K562 (cell line): ENCODE measurements around the gene SLC37A2. TPM values are rescaled to one million over a fixed set of nuclear protein-coding genes. Genes with fewer than 3 reads are reported as not detected.

Experiments used
- ATAC-seq: fragments of 200-7000 bp; cut with Tn5 transposase; 3 replicates; pipeline ENCODE4 v1.9.1; 2020; ENCODE audit warnings: moderate library complexity
- BruUV-seq: library from RNA; stranded (reverse); fragments of 400-500 nt; replicated peaks from 2 replicates; lab custom pipeline; 2021; lab: Mats Ljungman, UMichigan
- CTCF ChIA-PET: fragments of 300-600 bp; formaldehyde crosslinking; extraction: SDS; loops from one replicate; lab custom pipeline; 2021; ENCODE audit warnings: low intra/inter-chr PET ratio; lab: Yijun Ruan, JAX
- POLR2A ChIA-PET: fragments of 300-600, 350-650 bp; sonication (Branson Sonifier 250); formaldehyde crosslinking; extraction: SDS; loops from one replicate; lab custom pipeline; 2021; ENCODE audit warnings: antibody characterized with exemption, inconsistent platforms; lab: Yijun Ruan, JAX
- DNase-seq, 4 experiments: peaks; one replicate each; pipeline versions ENCODE4 v3.0.0 to v3.0.0-alpha.2; 2011 to 2018; ENCODE audit warnings: low spot score in 3 of 4, mixed read lengths in 3 of 4; ENCODE audit errors: extremely low read depth in 1 of 4
- FAIRE-seq: peaks from 2 replicates; lab custom pipeline; 2011; peaks lifted over from hg19 to GRCh38; lab: Jason Lieb, UNC
- H2AFZ ChIP-seq: 2 replicates; pipeline ENCODE4 v1.6.0; 2011; ENCODE audit warnings: low read depth, low read length, control low read depth, inconsistent platforms
- H3K27ac ChIP-seq: fragments of 200-600 bp; 3 replicates; pipeline ENCODE4 v1.8.0; 2011; ENCODE audit warnings: low read depth, mild to moderate bottlenecking, control low read depth, inconsistent platforms, low read length, moderate library complexity, mixed read lengths; ENCODE audit errors: extremely low read depth
- H3K27me3 ChIP-seq, 2 experiments: fragments of 300-600 bp in 1 of 2; 2 replicates in 1 of 2; 3 replicates in 1 of 2; pipeline versions ENCODE4 v1.6.0 to v1.8.0; 2011; ENCODE audit warnings: inconsistent platforms in 2 of 2, low read length in 2 of 2, mild to moderate bottlenecking in 1 of 2, mixed read lengths in 1 of 2, moderate library complexity in 1 of 2; ENCODE audit not compliant: control insufficient read depth in 2 of 2, insufficient read depth in 2 of 2
- H3K36me3 ChIP-seq: fragments of 300-600 bp; 3 replicates; pipeline ENCODE4 v1.8.0; 2011; ENCODE audit warnings: mild to moderate bottlenecking, low read length, inconsistent platforms; ENCODE audit not compliant: control insufficient read depth, insufficient read depth
- H3K4me1 ChIP-seq, 2 experiments: fragments of 200-600 bp in 1 of 2; replicated peaks in 1 of 2; 2 replicates in 1 of 2; 3 replicates in 1 of 2; pipeline versions ENCODE4 v1.5.1 to v1.8.0; 2011; ENCODE audit warnings: inconsistent platforms in 2 of 2, low read length in 2 of 2, mild to moderate bottlenecking in 1 of 2, mixed read lengths in 1 of 2, moderate library complexity in 1 of 2; ENCODE audit not compliant: control insufficient read depth in 2 of 2, insufficient read depth in 2 of 2
- H3K4me2 ChIP-seq: 2 replicates; pipeline ENCODE4 v1.6.1; 2011; ENCODE audit warnings: low read length, control low read depth, inconsistent platforms, mixed read lengths; ENCODE audit not compliant: insufficient read depth
- H3K4me3 ChIP-seq: fragments of 200-600 bp; sonication (generic), shearing (Covaris generic); 2 replicates; pipeline ENCODE4 v1.5.1; 2016; ENCODE audit warnings: control low read depth, inconsistent platforms
- H3K79me2 ChIP-seq: fragments of 200-600 bp; 3 replicates; pipeline ENCODE4 v1.8.0; 2011; ENCODE audit warnings: low read length, inconsistent platforms; ENCODE audit not compliant: control insufficient read depth, insufficient read depth
- H3K9ac ChIP-seq, 2 experiments: 2 replicates each; pipeline versions ENCODE4 v1.6.0 to v1.6.1; 2011; ENCODE audit warnings: low read depth in 2 of 2, low read length in 2 of 2, control low read depth in 1 of 2, inconsistent platforms in 1 of 2, mild to moderate bottlenecking in 1 of 2, mixed read lengths in 1 of 2; ENCODE audit not compliant: insufficient read depth in 1 of 2
- H3K9me1 ChIP-seq: one replicate; pipeline ENCODE4 v1.6.0; 2011; ENCODE audit warnings: inconsistent platforms, mild to moderate bottlenecking, low read length, moderate library complexity; ENCODE audit not compliant: control insufficient read depth, insufficient read depth
- H3K9me3 ChIP-seq: replicated peaks from 2 replicates; pipeline ENCODE4 v1.5.1; 2011; ENCODE audit warnings: low read depth, low read length, inconsistent platforms; ENCODE audit not compliant: control insufficient read depth, insufficient read depth
- H4K20me1 ChIP-seq: replicated peaks from 2 replicates; pipeline ENCODE4 v1.6.1; 2011; ENCODE audit warnings: low read length, inconsistent platforms, mixed read lengths; ENCODE audit not compliant: control insufficient read depth, insufficient read depth
- C11orf30 ChIP-seq: fragments of 450-650 bp; IDR thresholded peaks from 2 replicates; pipeline ENCODE4 v1.6.1; 2016; ENCODE audit warnings: low read depth, mild to moderate bottlenecking
- MAFG ChIP-seq: fragments of 450-650 bp; conservative IDR thresholded peaks from 2 replicates; pipeline ENCODE4 v1.6.1; 2016; ENCODE audit warnings: missing genetic modification characterization, missing compliant biosample characterization
- NR2C2 ChIP-seq, 2 experiments: fragments of 200-800 bp in 1 of 2; sonication (Bioruptor generic) in 1 of 2; sonication (generic) in 1 of 2; formaldehyde crosslinking in 1 of 2; IDR thresholded peaks; 2 replicates each; pipeline versions ENCODE4 v1.6.1 to v1.8.0; 2016 to 2022; ENCODE audit warnings: mild to moderate bottlenecking in 1 of 2, missing compliant biosample characterization in 1 of 2, missing genetic modification characterization in 1 of 2, missing genetic modification reagents in 1 of 2
- SMAD4 ChIP-seq: fragments of 250-450 bp; sonication (Bioruptor Pico); conservative IDR thresholded peaks from 2 replicates; pipeline ENCODE4 v1.8.0; 2021; ENCODE audit warnings: inconsistent platforms, mild to moderate bottlenecking, moderate library complexity
- ZNF316 ChIP-seq: fragments of 450-650 bp; IDR thresholded peaks from 2 replicates; pipeline ENCODE4 v1.6.1; 2016
- WGBS: fragments of 100-300 bp; shearing (Covaris generic); methylation state at CpG from one replicate; pipeline ENCODE4 v1.1.6; 2016; ENCODE audit warnings: low coverage, mixed read lengths; ENCODE audit not compliant: insufficient coverage; ENCODE audit errors: missing lambda C conversion rate; 5-methylcytosine and 5-hydroxymethylcytosine counted together
- in situ Hi-C: fragments of 300-500 bp; cut with MboI; formaldehyde crosslinking; loops from 4 replicates; pipeline ENCODE4 v1.15.0; 2018; ENCODE audit warnings: inconsistent platforms, mixed read lengths
- intact Hi-C: fragments of 100-400 bp; cut with micrococcal nuclease; formaldehyde crosslinking; loops from 2 replicates; pipeline ENCODE4 v1.14.2; 2022
- polyA plus RNA-seq, 8 experiments: library from polyadenylated mRNA; depleted of rRNA in 4 of 8; stranded (reverse) in 5 of 8; unstranded in 3 of 8; fragments of >200 nt; fragmentation: Nextera tagmentation in 2 of 8; fragmentation: Illumina TruSeq in 1 of 8; extraction: Ambion mirVana in 2 of 8; extraction: Trizol in 1 of 8; gene quantifications; 2 replicates each; pipeline versions ENCODE4 v1.2.1 to v1.2.3, GENCODE V29; 2011 to 2014; ENCODE audit warnings: inconsistent platforms in 1 of 8, missing spikeins in 1 of 8
- total RNA-seq, 7 experiments: library from RNA; depleted of rRNA in 6 of 7; stranded (reverse); fragments of >200 nt in 6 of 7; fragmentation: Illumina TruSeq in 2 of 7; extraction: Trizol in 2 of 7; gene quantifications; 2 replicates each; pipeline versions ENCODE4 v1.2.1 to v1.2.3, GENCODE V29; 2011 to 2021; ENCODE audit warnings: low replicate concordance in 1 of 7

Gene SLC37A2
- total and polyA plus RNA-seq, 9 of the 15 experiments (the other 6 are each of a cell fraction or from before 2014, with no cell fraction given): 0.01 to 1.2 (median 0.52) TPM

DNA sequence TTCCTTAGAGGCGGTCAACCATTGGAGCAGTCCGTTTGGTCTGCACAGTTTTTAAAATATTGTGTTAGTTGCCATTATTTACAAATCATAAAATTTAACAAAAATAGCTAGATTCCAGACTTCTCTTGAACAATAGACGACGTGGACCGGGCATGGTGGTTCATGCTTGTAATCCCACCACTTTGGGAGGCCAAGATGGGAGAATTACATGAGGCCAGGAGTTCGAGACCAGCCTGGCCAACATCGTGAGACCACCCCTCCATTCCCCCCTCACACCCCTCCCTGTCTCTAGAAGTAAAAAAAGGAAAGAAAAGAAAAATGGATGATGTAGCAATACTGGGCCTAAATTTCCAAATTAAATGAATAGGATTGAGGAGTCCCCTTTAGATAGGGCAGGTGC lies 965 bp downstream of the SLC37A2 start:
- FAIRE-seq (no peak), ATAC-seq (no peak)
- POLR2A ChIA-PET: no interaction called here
- 73% methylated on average over 7 of the region's 7 CpGs for WGBS
- H3K9me1 ChIP-seq: no peaks in the 10 kb centered on the region
- H3K4me2 ChIP-seq: no peak overlapping the region
- no TSS peak for BruUV-seq
- in situ Hi-C loops: no loop called here
- no peak overlapping the region for H3K27ac ChIP-seq
- CTCF ChIA-PET: no interaction called here
- H2AFZ ChIP-seq: no peak overlapping the region
- TF ChIP-seq SMAD4 (CRISPR knock-in tag) (no peak), ZNF316 (0 out of 2 replicates have a peak, but pooled peaks have one; percentile 19)
- TF ChIP-seq, all 486 proteins: peak for 1
- no peaks in the 10 kb centered on the region for H3K9me3 ChIP-seq
- peaks cover 6 to 8% of the 10 kb centered on the region in 2 experiments; a peak in 4 of 5 replicates for H3K4me1 ChIP-seq
- intact Hi-C loops: no loop called here
- H3K27me3 ChIP-seq: no peaks in the 10 kb centered on the region
- no peak overlapping the region for H3K4me3 ChIP-seq
- H3K79me2 ChIP-seq: no peaks in the 10 kb centered on the region
- H3K9ac ChIP-seq: no peak overlapping the region
- H3K36me3 ChIP-seq: no peaks in the 10 kb centered on the region
- DNase-seq: no peak
- no peaks in the 10 kb centered on the region for H4K20me1 ChIP-seq

DNA sequence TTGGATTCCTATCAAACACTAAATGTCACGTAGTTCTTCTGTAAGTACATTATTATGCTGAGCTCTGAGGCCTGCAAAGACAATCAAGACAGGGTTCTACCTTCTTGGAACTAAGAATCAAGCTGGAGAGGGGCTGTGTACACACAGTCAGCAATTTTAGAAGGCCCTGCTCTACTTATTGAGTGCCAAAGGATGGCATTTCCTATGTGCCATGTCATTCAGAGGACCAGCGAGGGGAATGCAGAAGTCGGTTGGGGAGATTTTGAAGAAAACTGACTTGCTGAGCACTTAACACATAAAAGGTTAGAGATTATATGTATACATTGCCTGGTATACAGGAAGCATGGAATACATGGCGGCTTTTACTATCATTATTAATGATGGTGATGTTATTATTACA lies 5.3 kb downstream of the SLC37A2 start:
- H4K20me1 ChIP-seq: no peaks in the 10 kb centered on the region
- H3K9me1 ChIP-seq: no peaks in the 10 kb centered on the region
- no peaks in the 10 kb centered on the region for H3K36me3 ChIP-seq
- no peak overlapping the region for H3K27ac ChIP-seq
- H3K27me3 ChIP-seq: no peaks in the 10 kb centered on the region
- no peak overlapping the region for H3K4me2 ChIP-seq
- in situ Hi-C loops: no loop called here
- H3K9ac ChIP-seq: no peak overlapping the region
- ChIA-PET POLR2A (no interaction called here), CTCF (no interaction called here)
- no peak overlapping the region for H2AFZ ChIP-seq
- no peaks in the 10 kb centered on the region for H3K9me3 ChIP-seq
- intact Hi-C loops: no loop called here
- no peak for ATAC-seq
- WGBS: 82% methylated on average over 4 of the region's 4 CpGs
- DNase-seq: no peak
- no peak overlapping the region for H3K4me3 ChIP-seq
- peaks cover 35 to 39% of the 10 kb centered on the region in 2 experiments for H3K4me1 ChIP-seq
- BruUV-seq: no TSS peak
- TF ChIP-seq ZNF316: peak; percentile 53
- TF ChIP-seq C11orf30: 0 out of 2 replicates have a peak, but pooled peaks have one; percentile 17
- TF ChIP-seq NR2C2 (CRISPR knock-in tag; IDR thresholded peaks at IDR 0.05): no peak
- no peak for TF ChIP-seq NR2C2 (tag; IDR thresholded peaks at IDR 0.05)
- 0 out of 2 replicates have a peak, but pooled peaks have one; percentile 14 for TF ChIP-seq MAFG (tag)
- H3K79me2 ChIP-seq: no peaks in the 10 kb centered on the region
- FAIRE-seq: no peak
